Stimulated activated naive CD4-positive, alpha-beta T cell (primary cell): ENCODE data around the gene SCFD2.
"Not testable (repeated sequence)": the region's sequence is repeated elsewhere in the genome, so short reads cannot be mapped to it uniquely, and the experiment has no call there.

Experiments used
- DNase-seq, 6 experiments: peaks; one replicate each; lab custom pipeline; 2025; lab: John Stamatoyannopoulos, UW

Gene SCFD2

GRCh38 chr4:53365486-53366300 lies at the start of gene SCFD2:
SCFD2 (minus strand) TSS chr4:53366061.
- peak; percentile 89 to 96 (median 94) for DNase-seq

- not testable (repeated sequence) for DNase-seq
Measured at GRCh38 chr4:53409479-53409878, 43.6 kb upstream of the SCFD2 start.

- no peak for DNase-seq
Measured at GRCh38 chr4:53380221-53380620, 14.4 kb upstream of the SCFD2 start.

GRCh38 chr4:53378171-53378482 lies 12.3 kb upstream of the SCFD2 start:
- peak in 1 of 6 experiments; percentile 3 for DNase-seq

- peak; percentile 90 to 97 (median 94) for DNase-seq
Measured at GRCh38 chr4:53377319-53378170, 11.7 kb upstream of the SCFD2 start, which contains the start of gene FIP1L1. FIP1L1 (plus strand) TSS chr4:53377641; CDS start chr4:53377839, 198 bp downstream.

GRCh38 chr4:53376900-53377299 lies 11.0 kb upstream of the SCFD2 start:
- DNase-seq, result no peak

- no peak for DNase-seq
Measured at GRCh38 chr4:53374777-53375258, 9.0 kb upstream of the SCFD2 start.

- DNase-seq, result no peak
Measured at GRCh38 chr4:53371843-53372521, 6.1 kb upstream of the SCFD2 start.

GRCh38 chr4:53371049-53371448 lies 5.2 kb upstream of the SCFD2 start:
- no peak for DNase-seq

GRCh38 chr4:53367721-53368120 lies 1.9 kb upstream of the SCFD2 start:
- DNase-seq, result no peak

GRCh38 chr4:53366301-53366716 lies 448 bp upstream of the SCFD2 start:
- DNase-seq, result no peak

GRCh38 chr4:53365121-53365485 lies 758 bp downstream of the SCFD2 start:
- DNase-seq, result peak in 1 of 6 experiments; percentile 43

- no peak for DNase-seq
Measured at GRCh38 chr4:53364624-53365023, 1.2 kb downstream of the SCFD2 start.

- DNase-seq, result no peak
Measured at GRCh38 chr4:53362093-53362492, 3.8 kb downstream of the SCFD2 start.

- no peak for DNase-seq
Measured at GRCh38 chr4:53361451-53361850, 4.4 kb downstream of the SCFD2 start.

GRCh38 chr4:53355930-53356521 lies 9.8 kb downstream of the SCFD2 start:
- no peak for DNase-seq

- no peak for DNase-seq
Measured at GRCh38 chr4:53354012-53354722, 11.7 kb downstream of the SCFD2 start.

GRCh38 chr4:53349091-53349491 lies 16.8 kb downstream of the SCFD2 start:
- no peak for DNase-seq

- DNase-seq, result no peak
Measured at GRCh38 chr4:53348046-53348445, 17.8 kb downstream of the SCFD2 start.

GRCh38 chr4:53346920-53347852 lies 18.7 kb downstream of the SCFD2 start:
- no peak for DNase-seq
